UCSD-AML1 (cell line): Measurements from ENCODE around the gene EML3.
"Not testable (repeated sequence)": the region's sequence is repeated elsewhere in the genome, so short reads cannot be mapped to it uniquely, and the experiment has no call there.

ENCODE experiments used
- DNase-seq: peaks from one replicate; lab custom pipeline; 2025; ENCODE audit not compliant: unreplicated experiment; lab: John Stamatoyannopoulos, UW

The EML3 gene

DNA sequence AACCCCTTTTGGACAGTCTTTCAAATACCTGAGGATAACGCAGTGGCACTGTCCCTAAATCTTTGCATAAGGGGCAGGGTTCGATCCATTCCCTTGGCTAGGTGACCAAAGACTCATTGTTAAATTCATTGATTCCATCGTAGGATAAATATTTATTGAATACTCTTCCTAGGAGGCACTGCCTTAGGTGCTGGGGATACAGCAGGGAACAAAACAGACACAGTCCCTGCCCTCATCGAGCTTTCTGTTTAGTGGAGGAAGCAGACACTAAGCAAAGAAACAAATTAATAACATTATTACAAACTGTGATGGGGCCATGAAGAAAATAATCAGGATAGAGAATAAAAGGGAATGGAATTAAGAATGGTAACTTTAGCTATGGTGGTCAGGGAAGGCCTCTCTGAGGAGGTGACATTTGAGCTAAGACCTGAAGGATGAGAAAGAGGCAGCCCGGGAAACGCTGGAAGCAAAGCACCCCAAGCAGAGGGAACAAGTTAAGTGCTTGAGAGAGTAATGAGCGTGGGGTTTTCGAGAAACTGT lies 8.5 kb upstream of the EML3 start:
- no peak for DNase-seq

DNA sequence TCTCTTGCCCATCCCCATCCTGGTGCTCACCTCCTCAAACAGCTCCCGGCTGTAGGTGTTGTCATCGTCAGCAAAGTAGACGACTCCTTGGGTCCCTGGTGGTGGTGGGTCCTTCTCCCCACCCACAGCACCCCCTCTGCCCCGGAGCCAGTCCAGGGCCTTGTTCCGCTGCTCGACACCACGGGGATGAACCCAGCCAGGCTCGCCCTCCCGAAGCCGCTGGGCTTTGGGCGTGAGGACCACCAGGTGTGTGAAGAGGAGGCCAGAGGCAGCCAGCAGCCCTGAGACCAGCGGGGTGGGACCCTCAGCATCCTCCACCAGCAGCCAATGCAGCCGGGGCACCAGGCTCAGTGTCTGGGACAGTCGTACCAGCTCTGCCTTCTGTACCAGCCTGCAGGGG lies 4.4 kb upstream of the EML3 start:
- not testable (repeated sequence) for DNase-seq

DNA sequence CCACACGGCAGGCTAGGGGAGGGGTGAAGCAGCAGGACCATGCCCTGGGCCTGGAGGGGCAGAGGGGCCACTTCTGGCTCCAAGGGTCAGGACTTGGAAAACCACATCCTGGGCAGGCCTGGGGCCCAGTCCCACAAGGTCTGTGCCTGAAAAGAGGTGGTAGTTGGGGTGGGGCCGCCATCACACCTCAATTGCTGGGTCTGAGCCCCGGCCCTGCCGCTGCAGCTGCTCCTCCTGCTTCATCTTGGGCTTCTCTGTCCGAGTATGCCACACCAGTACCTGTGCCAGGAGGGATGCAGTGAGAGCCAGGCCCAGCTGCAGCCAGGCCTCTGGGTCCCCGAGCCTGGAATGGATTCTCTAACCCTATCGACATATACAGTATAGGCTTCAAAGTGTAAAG lies 2.9 kb upstream of the EML3 start:
- DNase-seq = no peak

DNA sequence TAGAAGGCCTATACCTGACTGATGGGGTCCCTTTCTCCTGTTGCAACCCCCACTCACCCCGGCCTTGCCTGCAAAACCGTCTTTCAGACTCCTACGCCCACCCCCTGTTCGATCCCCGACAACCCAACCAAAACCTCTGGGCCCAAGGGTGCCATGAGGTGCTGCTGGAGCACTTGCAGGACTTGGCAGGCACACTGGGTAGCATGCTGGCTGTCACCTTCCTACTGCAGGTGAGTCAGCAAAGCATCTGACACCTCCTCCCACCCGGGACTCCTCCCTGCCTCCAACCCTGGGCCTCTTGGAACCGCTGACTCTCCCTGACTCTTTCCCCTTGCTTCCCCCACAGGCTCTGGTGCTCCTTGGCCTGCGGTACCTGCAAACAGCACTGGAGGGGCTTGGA lies 1.7 kb upstream of the EML3 start:
- no peak for DNase-seq

DNA sequence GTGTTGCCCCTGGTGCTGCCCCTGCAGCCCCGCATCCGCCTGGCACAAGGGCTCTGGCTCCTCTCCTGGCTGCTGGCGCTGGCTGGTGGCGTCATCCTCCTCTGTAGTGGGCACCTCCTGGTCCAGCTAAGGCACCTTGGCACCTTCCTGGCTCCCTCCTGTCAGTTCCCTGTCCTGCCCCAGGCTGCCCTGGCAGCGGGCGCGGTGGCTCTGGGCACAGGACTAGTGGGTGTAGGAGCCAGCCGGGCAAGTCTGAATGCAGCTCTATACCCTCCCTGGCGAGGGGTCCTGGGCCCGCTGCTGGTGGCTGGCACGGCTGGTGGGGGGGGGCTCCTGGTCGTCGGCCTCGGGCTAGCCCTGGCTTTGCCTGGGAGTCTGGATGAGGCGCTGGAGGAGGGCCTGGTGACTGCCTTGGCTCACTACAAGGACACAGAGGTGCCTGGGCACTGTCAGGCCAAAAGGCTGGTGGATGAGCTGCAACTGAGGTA lies 760 bp upstream of the EML3 start:
- DNase-seq = no peak

DNA sequence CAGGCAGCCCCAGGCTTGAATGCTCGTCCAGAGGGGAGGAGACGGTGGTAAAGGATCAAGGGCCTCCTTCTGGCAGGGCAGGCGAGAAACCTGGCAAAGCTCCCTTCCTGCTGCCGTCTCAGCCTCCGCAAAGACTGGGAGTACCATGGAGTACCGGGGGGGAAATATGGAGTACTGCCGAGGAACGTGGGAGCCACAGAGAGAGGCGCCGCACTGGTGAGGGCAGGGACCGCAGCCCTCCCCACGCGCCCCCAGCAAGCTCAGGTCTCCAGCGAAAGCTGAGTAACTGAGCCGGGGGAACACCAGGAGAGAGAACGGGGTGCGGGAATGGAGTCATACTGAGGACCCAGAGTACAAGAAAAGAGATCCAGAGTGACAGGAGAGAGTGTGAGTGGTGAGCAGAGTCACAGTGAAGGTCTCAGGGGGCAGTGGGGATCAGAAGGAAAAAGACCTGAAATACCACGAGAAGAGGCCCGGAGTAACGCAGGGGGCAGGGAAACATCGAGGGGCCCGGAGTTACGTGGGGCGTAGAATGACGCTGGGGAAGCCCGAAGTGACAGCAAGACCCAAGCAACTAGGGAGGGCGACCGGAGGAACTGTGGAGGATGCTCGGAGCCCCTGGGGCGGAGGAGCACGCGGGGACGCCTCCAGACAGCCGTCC lies 740 bp downstream of the EML3 start:
- DNase-seq = peak; percentile 63

DNA sequence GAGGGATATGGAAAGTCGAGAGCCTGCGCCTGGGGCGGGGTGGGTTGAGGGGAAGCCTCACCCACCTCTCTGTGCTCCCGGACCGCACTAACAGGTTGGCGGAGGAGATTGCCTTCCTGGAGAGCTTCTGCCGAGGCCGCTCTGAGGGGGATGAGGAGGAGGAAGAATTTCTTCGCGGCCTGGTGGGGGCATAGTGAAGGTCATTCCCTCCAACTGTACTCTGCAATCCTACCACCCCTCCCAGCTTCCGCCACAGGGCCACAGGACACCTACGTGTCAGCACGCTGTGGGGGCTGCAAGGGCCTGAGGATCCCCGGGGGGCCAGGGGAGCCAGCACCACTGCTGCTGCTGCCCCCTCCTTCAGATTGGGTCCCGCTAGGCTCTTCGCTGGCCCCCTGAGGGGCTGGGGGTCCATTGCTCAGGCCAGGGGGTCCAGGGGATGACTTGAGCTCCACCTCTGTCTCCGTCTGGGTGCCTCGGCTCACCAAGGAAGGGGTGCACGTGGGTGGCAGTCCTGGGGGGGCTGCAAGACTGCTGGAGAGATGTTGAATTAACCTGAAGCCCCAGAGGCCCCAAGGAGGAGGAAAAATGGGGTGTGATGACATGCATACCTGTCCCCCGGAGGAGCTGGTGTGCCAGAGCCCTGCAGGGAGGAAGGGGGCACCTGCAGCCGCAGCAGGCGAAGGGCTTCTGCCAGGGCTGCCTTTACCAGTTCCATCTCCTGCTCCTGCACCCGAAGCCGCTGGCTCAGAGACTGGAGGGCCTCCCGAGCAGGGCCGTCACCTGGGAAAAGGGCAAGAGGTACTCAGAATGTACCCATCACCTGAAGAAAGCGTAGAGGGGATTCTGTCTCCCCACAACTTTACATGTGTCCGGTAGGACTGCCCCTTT lies 1.5 kb downstream of the EML3 start:
- no peak for DNase-seq

DNA sequence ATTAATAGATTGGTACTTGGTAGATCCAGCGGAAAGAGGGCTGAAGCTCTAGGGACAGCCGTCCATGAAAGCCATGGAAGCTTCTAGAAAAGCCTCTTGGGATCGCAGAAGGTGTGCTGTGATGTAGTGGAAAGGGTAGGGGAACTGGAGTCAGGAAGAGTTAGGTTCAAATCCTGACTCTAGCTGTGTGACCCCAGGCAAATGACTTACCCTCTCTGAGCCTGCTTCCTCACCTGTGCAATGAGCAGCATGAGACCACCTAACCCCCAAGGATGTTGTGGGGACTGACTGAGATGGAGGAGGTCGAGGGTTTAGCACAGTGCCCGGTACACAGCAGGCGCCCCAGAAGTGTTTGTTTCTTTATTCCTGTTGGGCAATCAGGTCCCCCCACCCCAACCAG lies 2.2 kb downstream of the EML3 start:
- no peak for DNase-seq

DNA sequence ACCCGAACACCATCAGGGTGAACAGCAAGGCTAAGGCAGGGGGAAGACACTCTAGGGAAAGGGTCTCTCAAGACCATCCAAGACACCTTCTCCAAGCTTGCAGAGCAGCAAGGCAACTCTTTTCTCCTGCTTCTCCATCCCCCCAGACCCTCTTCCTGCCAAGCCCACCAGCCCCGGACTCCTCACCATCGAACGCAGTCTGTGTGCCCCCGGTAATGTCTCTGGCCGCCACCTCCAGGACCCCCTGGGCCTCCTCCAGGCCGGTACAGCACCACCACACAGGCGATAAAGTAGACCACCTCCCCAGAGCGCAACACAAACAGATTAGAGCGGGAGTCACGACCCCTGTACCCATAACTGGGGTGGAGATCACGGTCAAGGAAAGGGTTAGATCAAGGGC lies 3.8 kb downstream of the EML3 start:
- no peak for DNase-seq

DNA sequence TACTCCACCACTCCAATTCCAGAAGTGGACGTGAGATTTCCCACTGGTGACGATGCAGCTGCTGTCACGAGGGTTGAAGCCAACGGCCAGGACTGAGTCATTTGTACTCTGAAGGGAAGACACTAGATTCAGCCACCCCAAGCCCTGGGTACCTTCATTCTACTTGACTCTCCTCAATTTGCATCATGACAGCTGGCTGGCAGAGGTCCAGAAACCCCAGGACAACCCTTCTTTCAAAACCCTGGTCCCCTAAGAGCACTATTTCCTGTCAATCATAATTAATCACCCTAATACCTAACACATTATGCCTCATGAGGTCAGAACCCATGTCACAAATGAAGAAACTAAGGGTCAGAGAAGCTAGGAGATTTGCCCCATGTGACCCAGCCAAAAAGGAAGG lies 4.9 kb downstream of the EML3 start:
- DNase-seq = no peak

DNA sequence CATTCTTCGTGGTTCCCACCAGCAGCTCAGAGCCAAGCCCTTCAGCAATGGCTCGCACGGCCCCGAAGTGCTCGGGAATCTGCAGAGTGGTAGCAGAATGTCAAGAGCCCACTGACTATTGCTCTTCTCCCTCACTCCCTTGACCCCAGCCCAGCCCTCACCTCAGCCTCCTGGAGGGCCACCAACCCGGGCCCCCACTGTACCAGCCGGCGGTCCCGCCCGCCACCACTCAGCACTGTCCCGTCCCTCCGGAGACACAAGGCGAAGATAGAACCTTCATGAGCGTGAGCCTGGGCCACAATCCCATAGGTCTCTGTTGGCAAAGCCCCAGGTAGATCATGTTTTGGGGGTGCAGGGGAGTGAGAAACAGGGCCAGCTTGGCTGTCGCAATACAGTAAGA lies 6.7 kb downstream of the EML3 start:
- DNase-seq = no peak

DNA sequence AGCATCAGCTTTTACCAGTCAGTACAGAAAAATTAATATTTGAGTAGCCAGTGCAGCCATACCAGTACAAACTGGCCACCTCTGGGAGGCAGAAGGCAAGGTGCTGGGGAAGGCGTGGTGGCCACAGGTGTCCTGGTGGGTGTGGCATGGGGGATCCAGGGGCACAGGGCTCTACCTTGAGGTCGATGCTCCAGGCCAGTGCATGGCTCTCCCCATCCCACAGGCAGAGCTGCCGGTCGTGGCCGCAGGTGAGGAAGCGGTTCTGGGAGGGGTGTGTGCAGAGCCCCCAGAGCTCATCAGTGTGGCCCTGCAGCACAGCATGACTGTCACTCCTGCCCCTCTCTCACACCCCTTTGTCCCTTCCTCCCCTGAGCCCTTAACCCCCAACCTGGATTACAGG lies 7.1 kb downstream of the EML3 start:
- DNase-seq = no peak

DNA sequence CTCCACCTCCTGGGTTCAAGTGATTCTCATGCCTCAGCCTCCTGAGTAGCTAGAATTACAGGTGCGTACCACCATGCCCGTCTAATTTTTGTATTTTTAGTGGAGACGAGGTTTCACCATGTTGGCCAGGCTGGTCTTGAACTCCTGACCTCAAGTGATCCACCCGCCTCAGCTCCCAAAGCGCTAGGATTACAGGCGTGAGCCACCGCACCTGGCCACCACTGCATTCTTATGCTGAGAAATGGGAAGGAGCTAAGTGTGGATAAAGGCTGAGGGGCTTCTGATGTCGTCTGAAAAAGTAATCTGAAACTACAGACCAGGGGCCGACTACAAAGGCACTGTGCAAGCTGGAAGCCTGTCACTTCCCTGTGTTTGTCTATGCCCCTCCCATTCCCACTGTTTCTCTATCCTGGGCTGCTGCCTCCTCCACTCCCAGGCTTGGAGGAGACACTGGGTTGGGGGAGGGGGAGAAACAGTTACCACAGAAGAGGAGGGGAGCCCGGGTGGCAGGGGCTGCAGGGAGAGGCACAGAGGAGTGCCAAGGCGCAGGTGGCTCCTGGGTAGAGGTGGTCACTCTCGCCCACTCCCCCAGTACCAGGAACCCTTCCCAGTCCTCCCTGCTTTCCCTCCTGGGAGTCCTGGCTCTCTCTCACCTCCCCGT lies 8.0 kb downstream of the EML3 start:
- no peak for DNase-seq

DNA sequence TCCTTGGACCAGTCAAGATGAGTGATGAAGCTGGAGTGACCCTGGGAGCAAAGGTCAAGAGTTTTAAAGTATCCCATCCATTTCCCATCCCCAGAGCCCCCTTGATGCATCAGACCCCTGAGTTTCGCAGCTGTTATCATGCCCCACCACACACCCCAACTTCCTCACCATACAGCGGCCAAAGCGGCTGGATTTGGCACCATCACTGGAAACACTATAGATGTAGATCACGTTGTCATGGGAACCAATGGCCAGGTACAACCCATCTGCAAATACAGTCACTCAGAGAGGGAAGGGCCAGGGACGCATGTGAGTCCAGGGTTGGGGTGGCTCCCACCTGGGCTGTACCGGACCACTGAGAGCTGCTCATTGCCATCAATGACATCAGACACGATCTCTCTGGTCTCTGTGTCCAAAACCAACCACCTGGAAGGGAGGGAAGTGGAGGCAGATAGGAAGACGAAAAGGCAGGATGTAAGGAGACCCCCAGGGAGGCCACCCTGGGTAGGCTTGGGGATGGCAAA lies 8.7 kb downstream of the EML3 start:
- no peak for DNase-seq

DNA sequence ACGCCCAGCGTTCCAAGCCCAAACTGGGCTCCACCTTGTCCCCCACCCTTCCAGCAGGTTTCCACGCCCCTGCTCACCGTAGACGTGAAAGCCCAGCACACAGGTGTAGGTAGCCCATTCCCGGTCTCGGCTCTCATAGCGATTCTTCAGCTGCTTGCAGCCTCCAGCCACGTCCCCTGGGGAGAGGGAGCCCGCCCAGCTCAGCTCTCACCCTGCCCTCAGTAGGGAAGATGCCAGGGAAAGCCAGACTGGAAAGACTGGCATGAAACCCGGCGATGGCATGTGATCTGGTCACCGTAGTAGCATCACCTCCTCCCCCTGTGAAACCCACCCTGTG lies 9.5 kb downstream of the EML3 start:
- DNase-seq = no peak

DNA sequence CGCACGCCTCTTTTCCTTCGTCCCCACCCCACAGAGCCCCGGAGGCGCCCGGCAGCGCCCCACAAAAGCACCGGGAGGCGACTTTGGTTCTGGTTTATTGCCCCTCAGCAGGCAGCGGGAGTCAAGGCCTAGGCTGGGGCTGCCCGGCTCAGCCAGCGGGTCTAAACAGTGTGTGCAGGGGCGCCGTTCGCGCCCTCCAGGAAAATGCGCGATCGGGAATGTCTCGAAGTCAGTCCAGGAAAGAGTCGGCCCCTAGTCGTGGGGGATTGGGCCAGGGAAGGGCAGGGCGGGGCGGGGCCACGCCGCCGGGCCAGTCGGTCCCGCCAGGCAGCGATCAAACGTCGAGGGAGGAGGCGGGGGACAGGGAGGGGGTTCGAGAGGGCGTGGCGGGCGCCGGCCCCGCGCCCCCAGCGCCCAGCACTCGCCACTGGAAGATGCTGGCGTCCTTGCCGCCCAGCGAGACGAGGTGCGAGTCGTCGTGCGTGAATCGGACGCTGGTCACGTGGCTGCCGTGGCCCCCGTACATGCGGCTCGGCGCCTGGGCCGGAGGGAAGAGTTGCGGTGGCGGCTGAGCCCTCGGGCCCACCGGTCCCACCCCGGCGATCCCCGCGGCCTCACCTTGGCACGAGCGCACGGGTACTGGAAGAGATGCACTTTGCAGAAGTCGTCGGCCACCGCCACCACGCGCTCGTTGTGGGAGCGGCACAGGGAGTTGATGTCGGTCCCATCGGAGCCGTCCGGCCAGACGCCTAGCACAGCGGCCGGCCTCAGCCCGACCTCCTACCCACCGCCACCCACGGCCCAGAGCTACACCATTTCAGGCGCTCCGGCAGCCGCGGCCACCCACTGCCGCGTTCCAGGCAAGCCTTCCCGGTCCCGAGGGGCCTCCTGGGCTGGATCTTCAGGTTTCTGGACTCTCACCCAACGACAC lies 10.2 kb downstream of the EML3 start:
- no peak for DNase-seq

DNA sequence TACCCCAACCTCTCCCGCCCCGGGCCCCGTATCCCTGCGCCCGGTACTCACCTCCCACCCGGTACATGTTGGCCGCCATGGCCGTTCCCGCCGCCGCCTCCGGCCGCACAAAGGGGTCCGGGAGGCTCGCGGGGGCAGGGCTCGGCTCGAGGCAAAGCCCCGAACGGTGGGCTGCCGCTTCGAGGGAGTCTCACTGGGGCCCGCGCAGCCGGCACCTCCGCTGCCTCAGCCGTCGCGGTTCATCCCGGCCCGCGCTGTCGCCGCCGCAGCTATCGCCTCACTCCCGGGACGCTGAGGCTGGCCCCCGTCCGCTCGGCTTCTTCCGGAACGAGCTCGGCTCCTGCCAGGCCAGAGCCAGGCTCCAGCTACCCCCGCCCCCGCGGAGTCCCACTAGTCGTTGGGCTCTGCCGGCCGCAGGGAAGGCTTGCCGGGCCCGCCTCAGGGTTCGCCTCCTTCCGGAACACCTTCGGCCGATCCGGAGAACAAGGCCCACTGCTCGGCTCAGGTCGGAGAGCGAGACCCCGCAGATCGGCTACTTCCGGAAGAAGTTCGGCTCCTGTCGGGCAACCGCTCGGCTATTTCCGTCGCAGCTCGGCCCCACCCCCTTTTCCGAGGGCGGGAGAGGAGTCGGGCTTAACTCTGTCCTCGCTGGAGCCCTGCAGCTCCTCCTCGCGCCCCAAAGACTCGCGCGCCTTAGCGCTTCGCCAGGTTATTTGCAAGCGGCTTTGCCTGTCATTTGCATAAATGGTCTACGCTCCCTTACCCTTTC lies 11.0 kb downstream of the EML3 start, which contains the start of gene MTA2:
TSS of gene MTA2 (minus strand) at position 494 of the 769 bp plus-strand sequence. CDS start at position 79, 415 bp downstream.
- DNase-seq = peak; percentile 98

DNA sequence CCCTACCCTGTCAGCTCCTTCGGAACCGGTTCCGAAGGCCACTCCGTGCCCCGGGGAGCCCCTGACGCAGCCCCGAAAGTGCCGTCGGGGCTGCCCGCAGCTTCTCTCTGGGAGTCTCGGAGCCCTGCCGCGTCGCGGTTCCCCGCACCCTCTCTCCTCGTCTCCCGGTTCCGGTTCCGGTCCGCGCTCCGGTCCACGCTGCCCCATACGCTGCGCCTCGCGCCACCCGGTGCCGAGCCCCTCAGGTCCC lies 11.5 kb downstream of the EML3 start:
- DNase-seq = peak; percentile 63

DNA sequence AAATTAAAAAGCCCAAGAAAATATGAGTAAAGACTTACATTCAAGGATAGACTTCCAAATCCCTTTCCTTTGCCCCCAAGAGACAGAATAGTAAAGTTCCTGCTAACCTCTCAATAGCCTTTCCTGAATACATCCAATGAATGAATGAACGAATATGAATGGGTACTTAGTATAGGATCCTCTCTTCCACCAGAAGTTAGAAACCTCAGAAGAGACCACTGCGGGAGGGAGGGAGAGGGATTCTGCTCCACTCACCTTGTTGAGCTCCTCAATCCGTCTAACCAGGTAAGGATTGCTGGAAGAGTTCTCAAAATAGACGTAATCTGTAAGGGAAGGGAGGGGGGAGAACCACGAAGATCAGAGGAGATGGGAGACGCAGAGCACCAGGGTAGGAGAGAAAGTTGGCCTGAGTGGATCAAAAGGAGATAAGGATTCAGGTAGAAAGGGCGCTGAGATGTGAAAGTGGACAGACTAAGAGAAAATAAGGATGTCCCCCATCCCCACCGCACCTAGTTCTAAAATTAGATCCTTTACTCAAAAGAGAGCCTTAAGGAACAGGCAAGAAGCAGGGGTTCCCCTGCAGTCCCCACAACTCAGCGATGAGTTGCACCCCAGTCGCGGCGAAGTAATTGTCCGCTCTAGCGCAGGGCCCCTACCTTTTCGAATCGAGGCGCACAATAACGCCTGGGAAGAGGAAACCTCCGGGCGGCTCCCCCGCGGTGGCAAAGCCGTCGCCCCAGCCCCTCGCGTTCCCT lies 12.0 kb downstream of the EML3 start:
- no peak for DNase-seq
